Upper lobe of left lung (tissue), 6 donors: ENCODE data around the gene GPER1. TPM values are rescaled to one million over a fixed set of nuclear protein-coding genes. Genes with fewer than 3 reads are reported as not detected.
A peak's percentile ranks its signal among the peaks of the same experiment; 100 is the strongest.

Source experiments
- ATAC-seq, 2 donors: fragments of 200-7000 bp; cut with Tn5 transposase; one replicate each; pipeline ENCODE4 v1.9.1; 2022; ENCODE audit warnings: mild to moderate bottlenecking in 2 of 2, moderate library complexity in 2 of 2; ENCODE audit not compliant: low FRiP score in 2 of 2
- DNase-seq, 2 donors: peaks; one replicate each; pipeline ENCODE4 v3.0.0-alpha.2; 2019 to 2020
- H3K27ac ChIP-seq, 4 donors: fragments of 200-600 bp; sonication (generic); one replicate each; pipeline ENCODE4 v1.5.1; 2016 to 2019
- H3K27me3 ChIP-seq, 4 donors: fragments of 200-600 bp; sonication (generic); one replicate each; pipeline ENCODE4 v1.5.1; 2017 to 2019
- H3K36me3 ChIP-seq, 4 donors: fragments of 200-600 bp; sonication (generic); one replicate each; pipeline ENCODE4 v1.5.1; 2016 to 2019
- H3K4me1 ChIP-seq, 4 donors: fragments of 200-600 bp; sonication (generic); one replicate each; pipeline ENCODE4 v1.5.1; 2018 to 2019
- H3K4me3 ChIP-seq, 4 donors: fragments of 200-600 bp; sonication (generic); one replicate each; pipeline ENCODE4 v1.5.1; 2017 to 2019; ENCODE audit warnings: mild to moderate bottlenecking in 2 of 4, moderate library complexity in 1 of 4
- H3K9me3 ChIP-seq, 4 donors: fragments of 200-600 bp; sonication (generic); one replicate each; pipeline ENCODE4 v1.5.1; 2018 to 2019
- CTCF ChIP-seq, 6 experiments: fragments of 450-650 bp in 4 of 6; fragments of 200-600 bp in 2 of 6; sonication (generic) in 2 of 6; IDR thresholded peaks; one replicate each; pipeline ENCODE4 v1.5.1; 2016 to 2019; ENCODE audit warnings: antibody characterized with exemption in 6 of 6
- EP300 ChIP-seq, 4 donors: sonication (generic); formaldehyde crosslinking; IDR thresholded peaks; one replicate each; pipeline ENCODE4 v1.5.1; 2017; ENCODE audit warnings: antibody characterized with exemption in 4 of 4, control low read depth in 2 of 4
- POLR2A ChIP-seq, 4 donors: fragments of 450-650 bp; IDR thresholded peaks; one replicate each; pipeline ENCODE4 v1.5.1; 2016 to 2017; ENCODE audit warnings: antibody characterized with exemption in 4 of 4, mild to moderate bottlenecking in 2 of 4
- POLR2AphosphoS5 ChIP-seq, 2 donors: sonication (generic); formaldehyde crosslinking; IDR thresholded peaks; one replicate each; pipeline ENCODE4 v1.5.1; 2017; ENCODE audit warnings: antibody characterized with exemption in 2 of 2
- WGBS, 2 donors: methylation state at CpG; one replicate each; pipeline ENCODE4 v1.1.5; 2017 to 2018; 5-methylcytosine and 5-hydroxymethylcytosine counted together
- total RNA-seq, 6 donors: library from RNA; depleted of rRNA in 4 of 6; stranded (reverse); fragments of >200 nt in 4 of 6; gene quantifications; one replicate each; pipeline versions ENCODE4 v1.1.0 to v1.2.1, GENCODE V29; 2016 to 2021
- donor health status: DM: no; HTN: no; CAD: no; lungs with moderate emphysema.
- donor health status: DM: no; HTN: yes; CAD: no; lungs with severe emphysema.

The GPER1 gene
- total RNA-seq, 6 donors from 2014 or later, result 6.5 to 24.7 (median 8.5) TPM

- no peak for TF ChIP-seq POLR2A (IDR thresholded peaks at IDR 0.05)
- no peak for TF ChIP-seq EP300 (IDR thresholded peaks at IDR 0.05)
- TF ChIP-seq CTCF (IDR thresholded peaks at IDR 0.05), result peak; percentile 85 to 91 (median 88)
- TF ChIP-seq POLR2AphosphoS5 (IDR thresholded peaks at IDR 0.05), result no peak
- H3K9me3 ChIP-seq, result no peaks in the 10 kb centered on the region
These were observed 1.1 kb upstream of the GPER1 start for GRCh38 chr7:1086588-1087464.

GRCh38 chr7:1087465-1087814 is 473 bp upstream of the GPER1 start:
- peaks cover 0 to 17% (median 12%) of the 10 kb centered on the region in 4 donors for H3K36me3 ChIP-seq
- H3K4me3 ChIP-seq, result peak overlapping the region; percentile 11 to 59 (median 50)
- ATAC-seq (no peak), DNase-seq (no peak)
- H3K27ac ChIP-seq, result peak overlapping the region in 3 of 4 donors; percentile 4 to 74 (median 68)
- H3K27me3 ChIP-seq, result no peaks in the 10 kb centered on the region
- no peak for TF ChIP-seq POLR2A (IDR thresholded peaks at IDR 0.05)
- TF ChIP-seq EP300 (IDR thresholded peaks at IDR 0.05), result no peak
- no peak for TF ChIP-seq POLR2AphosphoS5 (IDR thresholded peaks at IDR 0.05)
- no peak for TF ChIP-seq CTCF (IDR thresholded peaks at IDR 0.05)
- H3K4me1 ChIP-seq, result peaks cover 43 to 60% (median 50%) of the 10 kb centered on the region in 4 donors
- no peaks in the 10 kb centered on the region for H3K9me3 ChIP-seq
- 23 to 27% methylated on average over 6 of the region's 6 CpGs for WGBS, 2 donors

More at GRCh38 chr7:1086588-1087464, 1.1 kb upstream of the GPER1 start:
- DNase-seq (peak; percentile 74 to 88), ATAC-seq (peak; percentile 77 to 84)
- H3K4me3 ChIP-seq, result peak overlapping the region; percentile 11 to 59 (median 50)
- H3K27ac ChIP-seq, result peak overlapping the region; percentile 64 to 74 (median 70)
- H3K27me3 ChIP-seq, result no peaks in the 10 kb centered on the region
- 12 to 17% methylated on average over 10 to 42 of the region's 45 CpGs for WGBS, 2 donors
- peaks cover 0 to 11% (median 6%) of the 10 kb centered on the region in 4 donors for H3K36me3 ChIP-seq
- peaks cover 46 to 64% (median 53%) of the 10 kb centered on the region in 4 donors for H3K4me1 ChIP-seq

- Histone ChIP-seq H3K27me3 (no peaks in the 10 kb centered on the region), H3K4me3 (no peak overlapping the region), H3K36me3 (peaks cover 3 to 36% (median 23%) of the 10 kb centered on the region in 4 donors), H3K9me3 (no peaks in the 10 kb centered on the region), H3K4me1 (peaks cover 24 to 36% (median 29%) of the 10 kb centered on the region in 4 donors), H3K27ac (peak overlapping the region in 1 of 4 donors; percentile 23)
- WGBS, 2 donors, result 81 to 85% methylated on average over 13 to 17 of the region's 21 CpGs
- DNase-seq, result peak in 1 of 2 donors; percentile 81
- ATAC-seq, result no peak
- no peak for TF ChIP-seq CTCF (IDR thresholded peaks at IDR 0.05)
- no peak for TF ChIP-seq EP300 (IDR thresholded peaks at IDR 0.05)
- no peak for TF ChIP-seq POLR2A (IDR thresholded peaks at IDR 0.05)
- no peak for TF ChIP-seq POLR2AphosphoS5 (IDR thresholded peaks at IDR 0.05)
These were observed 2.3 kb downstream of the GPER1 start for GRCh38 chr7:1090236-1090635.

GRCh38 chr7:1090686-1091643 is 3.1 kb downstream of the GPER1 start:
- TF ChIP-seq POLR2AphosphoS5 (IDR thresholded peaks at IDR 0.05), result no peak
- no peak for TF ChIP-seq EP300 (IDR thresholded peaks at IDR 0.05)
- TF ChIP-seq POLR2A (IDR thresholded peaks at IDR 0.05), result no peak
- no peak for TF ChIP-seq CTCF (IDR thresholded peaks at IDR 0.05)
- H3K4me3 ChIP-seq, result no peak overlapping the region
- 81 to 88% methylated on average over 11 to 27 of the region's 28 CpGs for WGBS, 2 donors

More at GRCh38 chr7:1090686-1091643, 3.1 kb downstream of the GPER1 start:
- H3K36me3 ChIP-seq, result peaks cover 3 to 36% (median 23%) of the 10 kb centered on the region in 4 donors
- peak in 1 of 2 donors; percentile 72 for DNase-seq
- peak overlapping the region in 1 of 4 donors; percentile 23 for H3K27ac ChIP-seq
- ATAC-seq, result no peak
- H3K9me3 ChIP-seq, result no peaks in the 10 kb centered on the region
- H3K27me3 ChIP-seq, result no peaks in the 10 kb centered on the region
- peaks cover 23 to 41% (median 33%) of the 10 kb centered on the region in 4 donors for H3K4me1 ChIP-seq
